Psoas muscle (tissue), 8 donors: ENCODE measurements around the gene AGMO. TPM values are rescaled to one million over a fixed set of nuclear protein-coding genes. Genes with fewer than 3 reads are reported as not detected.

Experiments
- ATAC-seq, 4 donors: fragments of 200-7000 bp; cut with Tn5 transposase; one replicate each; pipeline ENCODE4 v1.9.1; 2020; ENCODE audit warnings: moderate library complexity in 3 of 4, mild to moderate bottlenecking in 2 of 4
- DNase-seq, 2 donors: peaks; one replicate each; pipeline ENCODE4 v3.0.0-alpha.2; 2020
- H3K27ac ChIP-seq: fragments of 200-600 bp; one replicate; pipeline ENCODE4 v1.8.0; 2022
- H3K27me3 ChIP-seq, 3 donors: fragments of 200-600 bp in 1 of 3; one replicate each; pipeline versions ENCODE4 v1.6.1 to v1.8.0; 2013 to 2022; ENCODE audit warnings: low read length in 2 of 3, mild to moderate bottlenecking in 2 of 3, moderate library complexity in 1 of 3; ENCODE audit not compliant: insufficient read depth in 3 of 3
- H3K36me3 ChIP-seq, 2 donors: fragments of 200-600 bp in 1 of 2; one replicate each; pipeline versions ENCODE4 v1.6.1 to v1.8.0; 2013 to 2022; ENCODE audit warnings: low read depth in 1 of 2, mild to moderate bottlenecking in 1 of 2, moderate library complexity in 1 of 2; ENCODE audit not compliant: insufficient read depth in 1 of 2
- H3K4me1 ChIP-seq: fragments of 200-600 bp; one replicate; pipeline ENCODE4 v1.8.0; 2022
- H3K4me3 ChIP-seq: fragments of 200-600 bp; one replicate; pipeline ENCODE4 v1.8.0; 2022; ENCODE audit warnings: mild to moderate bottlenecking
- H3K9me3 ChIP-seq: fragments of 200-600 bp; one replicate; pipeline ENCODE4 v1.8.0; 2022
- CTCF ChIP-seq: fragments of 200-600 bp; IDR thresholded peaks from one replicate; pipeline ENCODE4 v1.8.0; 2022; ENCODE audit warnings: antibody characterized with exemption
- WGBS, 3 donors: extraction: QIAGEN DNeasy Blood & Tissue Kit; methylation state at CpG; one replicate each; pipeline versions ENCODE4 v1.1.6 to v1.1.7; 2013; 5-methylcytosine and 5-hydroxymethylcytosine counted together
- intact Hi-C, 2 donors: fragments of 100-400 bp; cut with DNase I; formaldehyde crosslinking; loops; one replicate each; pipeline versions ENCODE4 v1.11.0 to v1.14.2; 2022
- polyA plus RNA-seq, 3 donors: library from polyadenylated mRNA; stranded (reverse); fragments of 200-250 nt; gene quantifications; one replicate each; pipeline ENCODE4 v1.2.3, GENCODE V29; 2013
- total RNA-seq, 4 donors: library from RNA; stranded (reverse); fragmentation: NEBNext Ultra II Directional in 2 of 4; extraction: Animal tissue kit (Norgen Biotek cat#: 25700) in 2 of 4; gene quantifications; one replicate each; pipeline versions ENCODE4 v1.2.1 to v1.2.4, GENCODE V29; 2021 to 2023
- donor health status: healthy with polysubstance abuse.
- donor health status: DM: no; HTN: no; CAD: no; lungs with moderate emphysema.
- donor health status: Bipolar disorder and iron deficiency.
- donor health status: healthy.
- donor health status: DM: yes; HTN: yes; CAD: no.
- donor health status: DM: no; HTN: no; CAD: no.
- donor health status: DM: no; HTN: no; CAD: no.
- donor health status: DM: yes; HTN: yes; CAD: no.

The AGMO gene
- total and polyA plus RNA-seq, 7 donors = 0.13 to 0.54 (median 0.36) TPM; not detected in 1

GRCh38 chr7:15158141-15158810 lies 403.5 kb downstream of the AGMO start:
- Histone ChIP-seq H3K4me1 (no peaks in the 10 kb centered on the region), H3K9me3 (no peaks in the 10 kb centered on the region), H3K27ac (no peak overlapping the region), H3K36me3 (no peaks in the 10 kb centered on the region), H3K4me3 (no peak overlapping the region), H3K27me3 (no peaks in the 10 kb centered on the region)
- intact Hi-C loops = no loop called here
- no peak for ATAC-seq
- no peak for DNase-seq
- WGBS, 3 donors = 23 to 32% (median 27%) methylated on average over 3 of the region's 3 CpGs
- TF ChIP-seq CTCF = no peak

Other genes with a start within 250 kb of the AGMO start
- 1 to 10 TPM; 3.8 to 6.9 (median 5.3) TPM for gene MEOX2, start 124.7 kb upstream of the AGMO start, total RNA-seq
- gene MEOX2, start 124.7 kb upstream of the AGMO start, polyA plus RNA-seq = 1 to 10 TPM; 3.1 to 4.0 (median 3.7) TPM